COLO829 (cell line): ENCODE data around the gene ADGRL1.
"Not testable (repeated sequence)": the region's sequence is repeated elsewhere in the genome, so short reads cannot be mapped to it uniquely, and the experiment has no call there.

Experiments used
- DNase-seq: peaks from one replicate; pipeline ENCODE4 v3.0.0; 2012; ENCODE audit warnings: low spot score

The ADGRL1 gene

GRCh38 chr19:14205452-14206287, at the start of gene ADGRL1:
ADGRL1 (minus strand) TSS chr19:14206169; CDS start chr19:14183602, 22,567 bp downstream.
- DNase-seq: not testable (repeated sequence)

GRCh38 chr19:14255316-14255715, 49.3 kb upstream of the ADGRL1 start:
- not testable (repeated sequence) for DNase-seq

- not testable (repeated sequence) for DNase-seq
These were observed 48.0 kb upstream of the ADGRL1 start for GRCh38 chr19:14253822-14254599.

- DNase-seq: not testable (repeated sequence)
These were observed 46.2 kb upstream of the ADGRL1 start for GRCh38 chr19:14252136-14252535.

- DNase-seq: no peak
These were observed 44.9 kb upstream of the ADGRL1 start for GRCh38 chr19:14250870-14251269.

GRCh38 chr19:14250315-14250714, 44.3 kb upstream of the ADGRL1 start:
- not testable (repeated sequence) for DNase-seq

- DNase-seq: not testable (repeated sequence)
These were observed 43.9 kb upstream of the ADGRL1 start for GRCh38 chr19:14249891-14250290.

GRCh38 chr19:14249012-14249754, 43.2 kb upstream of the ADGRL1 start:
- not testable (repeated sequence) for DNase-seq

GRCh38 chr19:14248578-14249011, 42.6 kb upstream of the ADGRL1 start:
- peak; percentile 37 for DNase-seq

- not testable (repeated sequence) for DNase-seq
These were observed 41.8 kb upstream of the ADGRL1 start for GRCh38 chr19:14247548-14248471.

GRCh38 chr19:14247205-14247547, 41.2 kb upstream of the ADGRL1 start:
- DNase-seq: not testable (repeated sequence)

- not testable (repeated sequence) for DNase-seq
These were observed 38.4 kb upstream of the ADGRL1 start for GRCh38 chr19:14244393-14244792.

GRCh38 chr19:14243718-14244117, 37.7 kb upstream of the ADGRL1 start:
- not testable (repeated sequence) for DNase-seq

- DNase-seq: no peak
These were observed 31.3 kb upstream of the ADGRL1 start for GRCh38 chr19:14237014-14237941.

- not testable (repeated sequence) for DNase-seq
These were observed 27.0 kb upstream of the ADGRL1 start for GRCh38 chr19:14232945-14233344.

- DNase-seq: not testable (repeated sequence)
These were observed 22.6 kb upstream of the ADGRL1 start for GRCh38 chr19:14228446-14229071.

GRCh38 chr19:14226498-14226897, 20.5 kb upstream of the ADGRL1 start:
- DNase-seq: not testable (repeated sequence)

GRCh38 chr19:14222886-14223285, 16.9 kb upstream of the ADGRL1 start:
- no peak for DNase-seq

- DNase-seq: not testable (repeated sequence)
These were observed 15.4 kb upstream of the ADGRL1 start for GRCh38 chr19:14221345-14221744.
